OCI-LY1 (cell line): ENCODE results near the gene ARL15.

Source experiments
- CTCF ChIP-seq: fragments of 200-600 bp; sonication (generic), shearing (Covaris generic); IDR thresholded peaks from 2 replicates; pipeline ENCODE4 v1.5.1; 2017; ENCODE audit warnings: mild to moderate bottlenecking, antibody characterized with exemption, low read length, moderate library complexity, mixed read lengths
- EZH2 ChIP-seq: fragments of 200-600 bp; sonication (generic), shearing (Covaris generic); IDR thresholded peaks from 2 replicates; pipeline ENCODE4 v1.8.0; 2017; ENCODE audit warnings: borderline replicate concordance, mixed run types, mild to moderate bottlenecking, antibody characterized with exemption, low read length, moderate library complexity, mixed read lengths

GRCh38 chr5:53996008-53996407 lies 314.4 kb downstream of the ARL15 start:
- TF ChIP-seq CTCF (peak; percentile 20; the same call in 1 of the 2 replicates), EZH2 (no peak)
